Mesothelial cell of epicardium (in vitro differentiated cells): ENCODE data around the gene SND1. TPM values are rescaled to one million over a fixed set of nuclear protein-coding genes. Genes with fewer than 3 reads are reported as not detected.

Experiments
- DNase-seq, 2 experiments: peaks; one replicate each; pipeline ENCODE4 v3.0.0; 2021; ENCODE audit warnings: low spot score in 2 of 2; ENCODE audit not compliant: unreplicated experiment in 2 of 2
- H3K27ac Mint-ChIP-seq: 2 replicates; pipeline ENCODE4 v1.8.0; 2021; ENCODE audit warnings: mixed read lengths
- H3K27me3 Mint-ChIP-seq: 2 replicates; pipeline ENCODE4 v1.8.0; 2021; ENCODE audit warnings: low read depth, mixed read lengths
- H3K36me3 Mint-ChIP-seq: 2 replicates; pipeline ENCODE4 v1.8.0; 2021; ENCODE audit warnings: mixed read lengths
- H3K4me1 Mint-ChIP-seq: 2 replicates; pipeline ENCODE4 v1.8.0; 2021; ENCODE audit warnings: mixed read lengths
- H3K4me3 Mint-ChIP-seq: 2 replicates; pipeline ENCODE4 v1.8.0; 2021; ENCODE audit warnings: mild to moderate bottlenecking, moderate library complexity, mixed read lengths
- H3K9me3 Mint-ChIP-seq: 2 replicates; pipeline ENCODE4 v1.8.0; 2021; ENCODE audit warnings: mixed read lengths
- CTCF ChIP-seq: fragments of 200-600 bp; sonication (generic); IDR thresholded peaks from one replicate; pipeline ENCODE4 v1.5.0; 2021; ENCODE audit warnings: antibody characterized with exemption; ENCODE audit not compliant: unreplicated experiment
- total RNA-seq: library from RNA; stranded (reverse); gene quantifications from 3 replicates; pipeline ENCODE4 v1.2.1, GENCODE V29; 2021

Gene SND1
- total RNA-seq, 1 donor from 2014 or later, result 211 TPM

GRCh38 chr7:127937066-127937680, 285.2 kb downstream of the SND1 start:
- Mint-ChIP-seq H3K9me3 (peaks cover 2% of the 10 kb centered on the region), H3K27me3 (no peaks in the 10 kb centered on the region), H3K4me1 (peaks cover 16% of the 10 kb centered on the region), H3K4me3 (no peak overlapping the region), H3K36me3 (peaks cover 4% of the 10 kb centered on the region), H3K27ac (no peak overlapping the region)
- DNase-seq, result no peak
- no peak for TF ChIP-seq CTCF

GRCh38 chr7:127938588-127938987, 286.6 kb downstream of the SND1 start:
- H3K36me3 Mint-ChIP-seq, result no peaks in the 10 kb centered on the region
- no peak overlapping the region for H3K27ac Mint-ChIP-seq
- TF ChIP-seq CTCF, result no peak
- no peaks in the 10 kb centered on the region for H3K27me3 Mint-ChIP-seq
- DNase-seq, result no peak
- H3K9me3 Mint-ChIP-seq, result no peaks in the 10 kb centered on the region
- H3K4me3 Mint-ChIP-seq, result no peak overlapping the region
- H3K4me1 Mint-ChIP-seq, result peaks cover 19% of the 10 kb centered on the region

GRCh38 chr7:127940381-127941160, 288.6 kb downstream of the SND1 start:
- no peak overlapping the region for H3K4me3 Mint-ChIP-seq
- no peak for TF ChIP-seq CTCF
- H3K36me3 Mint-ChIP-seq, result peaks cover 1% of the 10 kb centered on the region
- peak overlapping the region; percentile 9 for H3K27ac Mint-ChIP-seq
- DNase-seq, result no peak
- H3K27me3 Mint-ChIP-seq, result no peaks in the 10 kb centered on the region
- H3K9me3 Mint-ChIP-seq, result no peaks in the 10 kb centered on the region
- H3K4me1 Mint-ChIP-seq, result peaks cover 28% of the 10 kb centered on the region

GRCh38 chr7:127941476-127942210, 289.6 kb downstream of the SND1 start:
- no peaks in the 10 kb centered on the region for H3K27me3 Mint-ChIP-seq
- DNase-seq, result no peak
- H3K9me3 Mint-ChIP-seq, result no peaks in the 10 kb centered on the region
- H3K36me3 Mint-ChIP-seq, result peaks cover 2% of the 10 kb centered on the region
- peaks cover 32% of the 10 kb centered on the region for H3K4me1 Mint-ChIP-seq
- no peak for TF ChIP-seq CTCF
- no peak overlapping the region for H3K27ac Mint-ChIP-seq
- H3K4me3 Mint-ChIP-seq, result no peak overlapping the region

- H3K9me3 Mint-ChIP-seq, result no peaks in the 10 kb centered on the region
- H3K27me3 Mint-ChIP-seq, result no peaks in the 10 kb centered on the region
- H3K4me3 Mint-ChIP-seq, result no peak overlapping the region
- peaks cover 2% of the 10 kb centered on the region for H3K36me3 Mint-ChIP-seq
- DNase-seq, result peak; percentile 40 to 62
- no peak for TF ChIP-seq CTCF
- H3K4me1 Mint-ChIP-seq, result peaks cover 36% of the 10 kb centered on the region
- H3K27ac Mint-ChIP-seq, result no peak overlapping the region
These were observed 291.8 kb downstream of the SND1 start for GRCh38 chr7:127943541-127944521.
